AG09319 (cell line): ENCODE results near the gene GATA3.

ENCODE experiments used
- DNase-seq: peaks from one replicate; pipeline ENCODE4 v3.0.0-alpha.2; 2010; ENCODE audit warnings: low read depth; ENCODE audit errors: extremely low read depth
- CTCF ChIP-seq: IDR thresholded peaks from 2 replicates; pipeline ENCODE4 v1.5.1; 2011; ENCODE audit warnings: low read depth, mild to moderate bottlenecking, inconsistent platforms, low read length, moderate library complexity

The GATA3 gene

GRCh38 chr10:8072211-8072610 lies 17.7 kb downstream of the GATA3 start:
- no peak for TF ChIP-seq CTCF
- DNase-seq, result no peak

- TF ChIP-seq CTCF, result no peak
- no peak for DNase-seq
These were observed 19.4 kb downstream of the GATA3 start for GRCh38 chr10:8073691-8074416.

DNA sequence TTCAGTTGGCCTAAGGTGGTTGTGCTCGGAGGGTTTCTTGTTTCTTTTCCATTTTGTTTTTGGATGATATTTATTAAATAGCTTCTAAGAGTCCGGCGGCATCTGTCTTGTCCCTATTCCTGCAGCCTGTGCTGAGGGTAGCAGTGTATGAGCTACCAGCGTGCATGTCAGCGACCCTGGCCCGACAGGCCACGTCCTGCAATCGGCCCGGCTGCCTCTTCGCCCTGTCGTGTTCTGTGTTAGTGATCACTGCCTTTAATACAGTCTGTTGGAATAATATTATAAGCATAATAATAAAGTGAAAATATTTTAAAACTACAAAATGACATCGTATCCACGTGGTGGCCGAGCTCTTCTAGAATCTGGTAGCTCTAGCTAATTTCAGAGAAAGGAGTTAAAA lies 20.4 kb downstream of the GATA3 start:
- DNase-seq, result no peak
- TF ChIP-seq CTCF, result no peak

GRCh38 chr10:8075282-8076260 lies 21.1 kb downstream of the GATA3 start:
- DNase-seq, result no peak

GRCh38 chr10:8076933-8077332 lies 22.4 kb downstream of the GATA3 start:
- DNase-seq, result no peak
- no peak for TF ChIP-seq CTCF

More at GRCh38 chr10:8075282-8076260, 21.1 kb downstream of the GATA3 start:
- TF ChIP-seq CTCF, result no peak

DNA sequence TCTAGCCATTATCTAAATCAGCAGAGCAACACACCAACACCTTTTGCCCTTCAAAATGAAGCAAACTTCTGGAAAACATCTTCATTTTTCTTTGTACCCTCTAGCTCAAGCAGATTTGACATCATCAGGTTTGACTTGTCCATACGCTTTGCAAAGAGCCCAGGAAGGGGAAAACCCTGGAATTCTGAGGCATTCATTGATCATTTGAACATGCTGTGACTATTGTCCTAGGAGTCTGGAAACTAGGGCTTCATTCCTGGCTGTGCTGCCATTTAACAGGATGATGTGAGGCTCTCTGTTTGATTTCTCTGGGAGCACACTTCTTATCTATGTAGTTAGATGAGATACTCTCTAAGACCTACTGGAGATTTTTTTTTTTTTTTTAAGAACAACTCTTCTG lies 23.5 kb downstream of the GATA3 start:
- no peak for TF ChIP-seq CTCF
- DNase-seq, result no peak

- no peak for DNase-seq
- no peak for TF ChIP-seq CTCF
These were observed 24.6 kb downstream of the GATA3 start for GRCh38 chr10:8079126-8079525.
